Heart left ventricle (tissue), 16 donors: ENCODE measurements around the gene TAS2R1. TPM values are rescaled to one million over a fixed set of nuclear protein-coding genes. Genes with fewer than 3 reads are reported as not detected.

Experiments used
- ATAC-seq, 4 donors: fragments of 200-7000 bp; cut with Tn5 transposase; one replicate each; pipeline ENCODE4 v1.9.1; 2020 to 2022; ENCODE audit warnings: moderate library complexity in 4 of 4, mild to moderate bottlenecking in 3 of 4, moderate number of reproducible peaks in 1 of 4
- DNase-seq, 5 donors: peaks; one replicate each; pipeline ENCODE4 v3.0.0-alpha.2; 2020
- H3K27ac ChIP-seq, 12 donors: fragments of 200-600 bp; sonication (generic) in 4 of 12; one replicate each; pipeline versions ENCODE4 v1.5.0 to v1.8.0; 2016 to 2022; ENCODE audit warnings: mild to moderate bottlenecking in 2 of 12
- H3K27me3 ChIP-seq, 9 donors: fragments of 200-600 bp; sonication (generic) in 2 of 9; one replicate each; pipeline versions ENCODE4 v1.5.1 to v1.8.0; 2016 to 2022; ENCODE audit warnings: mild to moderate bottlenecking in 3 of 9
- H3K36me3 ChIP-seq, 9 donors: fragments of 200-600 bp; sonication (generic) in 2 of 9; one replicate each; pipeline versions ENCODE4 v1.5.0 to v1.8.0; 2018 to 2022; ENCODE audit warnings: mild to moderate bottlenecking in 2 of 9
- H3K4me1 ChIP-seq, 12 donors: fragments of 200-600 bp; sonication (generic) in 4 of 12; one replicate each; pipeline versions ENCODE4 v1.5.0 to v1.8.0; 2016 to 2022; ENCODE audit warnings: mild to moderate bottlenecking in 3 of 12
- H3K4me3 ChIP-seq, 12 donors: fragments of 200-600 bp; sonication (generic) in 4 of 12; one replicate each; pipeline versions ENCODE4 v1.5.0 to v1.8.0; 2017 to 2022; ENCODE audit warnings: mild to moderate bottlenecking in 9 of 12, moderate library complexity in 4 of 12
- H3K9me3 ChIP-seq, 12 donors: fragments of 200-600 bp; sonication (generic) in 4 of 12; one replicate each; pipeline versions ENCODE4 v1.5.0 to v1.8.0; 2016 to 2022; ENCODE audit warnings: mild to moderate bottlenecking in 1 of 12
- POLR2A ChIP-seq, 2 donors: fragments of 450-650 bp; IDR thresholded peaks; one replicate each; pipeline ENCODE4 v1.6.1; 2017; ENCODE audit warnings: antibody characterized with exemption in 2 of 2, mild to moderate bottlenecking in 2 of 2, moderate library complexity in 2 of 2
- WGBS, 4 donors: extraction: QIAGEN DNeasy Blood & Tissue Kit in 2 of 4; methylation state at CpG; one replicate each; pipeline versions ENCODE4 v1.1.5 to v1.1.7; 2013 to 2018; 5-methylcytosine and 5-hydroxymethylcytosine counted together
- intact Hi-C, 10 donors: fragments of 100-400 bp; cut with DNase I; formaldehyde crosslinking; loops; one replicate each; pipeline versions ENCODE4 v1.11.1 to v1.14.2; 2022
- polyA plus RNA-seq, 2 donors: library from polyadenylated mRNA; stranded (reverse); fragments of 200-250 nt; gene quantifications; one replicate each; pipeline ENCODE4 v1.2.3, GENCODE V29; 2013
- total RNA-seq, 9 donors: library from RNA; depleted of rRNA in 2 of 9; stranded (reverse); fragments of >200 nt in 2 of 9; fragmentation: NEBNext Ultra II Directional in 3 of 9; extraction: Animal tissue kit (Norgen Biotek cat#: 25700) in 3 of 9; gene quantifications; one replicate each; pipeline versions ENCODE4 v1.1.0 to v1.2.4, GENCODE V29; 2016 to 2023
- TF ChIP-seq, protein P1 (sequence below), 12 donors: fragments of 200-600 bp; sonication (generic) in 4 of 12; IDR thresholded peaks; one replicate each; pipeline versions ENCODE4 v1.5.0 to v1.8.0; 2018 to 2022; ENCODE audit warnings: antibody characterized with exemption in 12 of 12, mild to moderate bottlenecking in 5 of 12
- donor health status: ischemic (EF 13 %, LVEDD 7.1; RV severe dilation, severe dysfunction).
- donor health status: healthy with polysubstance abuse.
- donor health status: DM: no; HTN: yes; CAD: no.
- donor health status: DM: no; HTN: no; CAD: no.
- donor health status: ischemic (EF 25% LVEDD 6.9; RV normal size, moderate dysfunction).
- donor health status: ischemic (EF 25% LVEDD 5.7; RV mildly dilated, moderate dysfunction).
- donor health status: healthy.
- donor health status: DM: yes; HTN: yes; CAD: no.
- donor health status: ischemic (EF 35%, LVEDD 5.7; RV mildly dilated, moderate dysfunction).
- donor health status: nonischemic (EF 11% LVEDD 7.7; RV severe dilation, severe dysfunction).
- donor health status: DM: yes; HTN: yes; CAD: no.
- donor health status: PGD.
- donor health status: ischemic (EF 29% LVEDD 5.4; RV normal size, mild dysfunction).
- donor health status: nonischemic (EF 23%, LVEDD 6.1; RV moderate dilation, normal function).

The TAS2R1 gene
- total and polyA plus RNA-seq, 11 donors: not detected

DNA sequence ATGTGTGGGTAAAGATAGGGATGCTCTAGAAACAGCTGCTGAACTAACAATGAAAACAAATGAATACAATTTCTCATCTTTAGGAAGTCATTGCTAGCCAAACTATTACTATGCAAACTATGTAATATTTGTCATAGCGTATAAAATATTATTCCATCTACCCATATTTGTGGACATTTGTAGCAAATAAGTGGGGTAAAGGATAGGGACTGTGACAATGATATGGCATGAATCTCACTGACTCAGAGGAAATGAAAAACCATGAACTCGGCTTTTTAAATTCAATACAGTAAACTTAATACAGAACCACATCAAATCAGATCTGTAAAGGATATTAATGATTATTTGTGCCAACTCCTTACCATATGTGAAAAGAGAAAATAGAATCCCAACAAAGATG is 16.7 kb upstream of the TAS2R1 start:
- ATAC-seq (no peak), DNase-seq (no peak)
- Histone ChIP-seq H3K36me3 (no peaks in the 10 kb centered on the region), H3K27me3 (no peaks in the 10 kb centered on the region), H3K4me1 (no peaks in the 10 kb centered on the region), H3K4me3 (no peak overlapping the region), H3K9me3 (no peaks in the 10 kb centered on the region), H3K27ac (no peak overlapping the region)
- intact Hi-C loops: no loop called here
- WGBS, 4 donors: 64 to 98% (median 91%) methylated on average over 2 of the region's 2 CpGs
- no peak for TF ChIP-seq POLR2A (IDR thresholded peaks at IDR 0.05)
- TF ChIP-seq, protein P1, sequence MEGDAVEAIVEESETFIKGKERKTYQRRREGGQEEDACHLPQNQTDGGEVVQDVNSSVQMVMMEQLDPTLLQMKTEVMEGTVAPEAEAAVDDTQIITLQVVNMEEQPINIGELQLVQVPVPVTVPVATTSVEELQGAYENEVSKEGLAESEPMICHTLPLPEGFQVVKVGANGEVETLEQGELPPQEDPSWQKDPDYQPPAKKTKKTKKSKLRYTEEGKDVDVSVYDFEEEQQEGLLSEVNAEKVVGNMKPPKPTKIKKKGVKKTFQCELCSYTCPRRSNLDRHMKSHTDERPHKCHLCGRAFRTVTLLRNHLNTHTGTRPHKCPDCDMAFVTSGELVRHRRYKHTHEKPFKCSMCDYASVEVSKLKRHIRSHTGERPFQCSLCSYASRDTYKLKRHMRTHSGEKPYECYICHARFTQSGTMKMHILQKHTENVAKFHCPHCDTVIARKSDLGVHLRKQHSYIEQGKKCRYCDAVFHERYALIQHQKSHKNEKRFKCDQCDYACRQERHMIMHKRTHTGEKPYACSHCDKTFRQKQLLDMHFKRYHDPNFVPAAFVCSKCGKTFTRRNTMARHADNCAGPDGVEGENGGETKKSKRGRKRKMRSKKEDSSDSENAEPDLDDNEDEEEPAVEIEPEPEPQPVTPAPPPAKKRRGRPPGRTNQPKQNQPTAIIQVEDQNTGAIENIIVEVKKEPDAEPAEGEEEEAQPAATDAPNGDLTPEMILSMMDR (IDR thresholded peaks at IDR 0.05): no peak

DNA sequence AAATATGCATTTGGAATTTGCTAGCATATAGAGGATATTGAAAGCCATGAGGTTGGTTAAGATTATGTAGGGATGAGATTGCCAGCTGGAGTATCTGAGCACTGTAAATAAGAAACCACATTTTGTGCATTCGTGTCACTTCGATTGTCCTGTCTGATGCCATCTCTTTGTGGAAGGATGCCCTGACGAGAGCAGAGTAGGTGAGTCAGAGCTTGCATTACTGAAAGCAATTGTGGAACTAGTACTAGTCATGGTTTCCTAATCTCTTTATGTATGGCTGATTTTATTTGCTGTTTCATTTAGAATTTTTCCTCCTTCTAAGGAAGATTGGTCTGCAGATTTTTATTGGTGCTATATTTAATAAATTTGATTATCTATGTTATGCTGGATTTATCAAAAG is 14.5 kb upstream of the TAS2R1 start:
- Histone ChIP-seq H3K4me1 (no peaks in the 10 kb centered on the region), H3K9me3 (no peaks in the 10 kb centered on the region), H3K36me3 (no peaks in the 10 kb centered on the region), H3K27me3 (no peaks in the 10 kb centered on the region), H3K4me3 (no peak overlapping the region), H3K27ac (no peak overlapping the region)
- WGBS, 4 donors: 91 to 93% (median 92%) methylated on average over 3 of the region's 3 CpGs
- intact Hi-C loops: no loop called here
- no peak for ATAC-seq
- DNase-seq: no peak
- no peak for TF ChIP-seq POLR2A (IDR thresholded peaks at IDR 0.05)
- TF ChIP-seq, protein P1 (IDR thresholded peaks at IDR 0.05): no peak

DNA sequence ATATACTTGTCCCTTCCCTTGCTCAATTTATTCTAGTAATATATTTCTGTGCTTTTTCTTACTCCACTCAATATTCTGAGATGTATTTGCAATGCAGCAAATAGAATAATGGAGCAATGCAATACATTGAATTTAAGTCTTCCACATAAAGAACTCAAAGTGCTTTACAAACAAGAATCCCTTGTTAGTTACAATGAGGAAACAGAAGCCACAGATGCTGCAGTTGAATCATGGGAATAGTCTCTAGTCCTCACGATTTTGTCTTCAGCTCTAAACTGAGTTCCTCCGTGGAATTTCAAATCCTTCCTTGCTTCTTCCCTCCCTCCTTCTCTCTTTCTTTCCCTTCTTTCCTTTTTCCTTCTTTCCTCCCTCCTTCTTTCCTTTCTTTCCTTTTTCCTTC is 12.5 kb upstream of the TAS2R1 start:
- TF ChIP-seq, protein P1 (IDR thresholded peaks at IDR 0.05): no peak
- TF ChIP-seq POLR2A (IDR thresholded peaks at IDR 0.05): no peak
- WGBS, 4 donors: 60 to 72% (median 66%) methylated on average over 2 of the region's 2 CpGs
- H3K36me3 ChIP-seq: no peaks in the 10 kb centered on the region
- H3K27me3 ChIP-seq: no peaks in the 10 kb centered on the region
- H3K27ac ChIP-seq: no peak overlapping the region
- no peak overlapping the region for H3K4me3 ChIP-seq
- no peaks in the 10 kb centered on the region for H3K4me1 ChIP-seq
- intact Hi-C loops: no loop called here
- H3K9me3 ChIP-seq: peaks cover 0 to 10% (median 1%) of the 10 kb centered on the region in 12 donors
- ATAC-seq (no peak), DNase-seq (no peak)

DNA sequence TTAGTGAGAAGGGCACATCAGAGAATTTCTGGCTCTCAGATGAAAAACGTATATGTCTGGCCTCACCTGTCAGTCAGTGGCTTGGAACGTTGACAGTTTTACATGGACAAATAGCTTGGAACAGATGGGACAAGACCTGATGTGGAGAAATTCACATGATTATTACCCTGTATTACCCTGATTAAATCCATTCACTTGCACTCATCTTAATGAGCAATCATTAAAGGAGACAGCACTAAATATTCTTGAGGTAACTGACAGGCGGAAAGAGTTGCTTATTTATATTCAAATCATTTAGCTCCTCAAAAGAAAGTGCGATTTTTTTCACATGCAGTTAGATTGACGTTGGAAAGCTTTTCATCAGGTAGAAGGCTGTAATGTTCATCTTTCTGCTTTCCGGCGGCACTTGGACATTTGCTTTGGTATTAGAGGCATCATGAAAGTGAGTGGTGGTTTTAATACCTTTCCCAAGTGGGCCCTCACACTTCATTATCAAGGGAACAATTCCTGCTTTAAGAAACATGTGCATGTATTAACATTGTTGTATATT is 11.7 kb upstream of the TAS2R1 start:
- 82 to 89% (median 84%) methylated on average over 7 of the region's 7 CpGs for WGBS, 4 donors
- H3K27me3 ChIP-seq: no peaks in the 10 kb centered on the region
- no peak overlapping the region for H3K4me3 ChIP-seq
- H3K36me3 ChIP-seq: no peaks in the 10 kb centered on the region
- H3K27ac ChIP-seq: no peak overlapping the region
- intact Hi-C loops: no loop called here
- TF ChIP-seq, protein P1 (IDR thresholded peaks at IDR 0.05): no peak
- TF ChIP-seq POLR2A (IDR thresholded peaks at IDR 0.05): no peak
- H3K4me1 ChIP-seq: no peaks in the 10 kb centered on the region
- peaks cover 0 to 16% (median 5%) of the 10 kb centered on the region in 12 donors for H3K9me3 ChIP-seq
- ATAC-seq (no peak), DNase-seq (no peak)
